Endodermal cell (in vitro differentiated cells): Measurements from ENCODE around the gene OPRPN. TPM values are rescaled to one million over a fixed set of nuclear protein-coding genes. Genes with fewer than 3 reads are reported as not detected.
A peak's percentile ranks its signal among the peaks of the same experiment; 100 is the strongest.

ENCODE experiments used
- DNase-seq: peaks from one replicate; pipeline ENCODE4 v3.0.0-alpha.2; 2017
- H3K27ac ChIP-seq: 2 replicates; pipeline ENCODE4 v1.5.1; 2013; ENCODE audit warnings: mild to moderate bottlenecking, low read depth, low read length, moderate library complexity
- H3K27me3 ChIP-seq: 2 replicates; pipeline ENCODE4 v1.6.1; 2013; ENCODE audit warnings: mild to moderate bottlenecking, low read length, moderate library complexity; ENCODE audit not compliant: insufficient read depth, control insufficient read depth, poor library complexity, severe bottlenecking
- H3K36me3 ChIP-seq: 2 replicates; pipeline ENCODE4 v1.7.0; 2013; ENCODE audit warnings: mild to moderate bottlenecking, low read length, moderate library complexity; ENCODE audit not compliant: control insufficient read depth, insufficient read depth
- H3K4me1 ChIP-seq: one replicate; pipeline ENCODE4 v1.7.0; 2013; ENCODE audit warnings: low read length; ENCODE audit not compliant: control insufficient read depth, insufficient read depth
- H3K4me3 ChIP-seq: 2 replicates; pipeline ENCODE4 v1.5.1; 2013; ENCODE audit warnings: mild to moderate bottlenecking, low read length, moderate library complexity
- H3K9ac ChIP-seq: 2 replicates; pipeline ENCODE4 v1.6.1; 2013; ENCODE audit warnings: mild to moderate bottlenecking, low read length, moderate library complexity; ENCODE audit not compliant: poor library complexity, severe bottlenecking; ENCODE audit errors: extremely low read depth
- H3K9me3 ChIP-seq: 2 replicates; pipeline ENCODE4 v1.6.1; 2013; ENCODE audit warnings: mild to moderate bottlenecking, low read length, moderate library complexity; ENCODE audit not compliant: control insufficient read depth
- H3K27ac Mint-ChIP-seq: 2 replicates; pipeline ENCODE4 v1.8.0; 2020; ENCODE audit warnings: mixed read lengths
- H3K27me3 Mint-ChIP-seq: 2 replicates; pipeline ENCODE4 v1.8.0; 2021; ENCODE audit warnings: mild to moderate bottlenecking, mixed read lengths; ENCODE audit not compliant: insufficient read depth
- H3K36me3 Mint-ChIP-seq: 2 replicates; pipeline ENCODE4 v1.8.0; 2020; ENCODE audit warnings: low read depth, mixed read lengths
- H3K4me1 Mint-ChIP-seq: 2 replicates; pipeline ENCODE4 v1.8.0; 2020; ENCODE audit warnings: mixed read lengths
- H3K4me3 Mint-ChIP-seq: 2 replicates; pipeline ENCODE4 v1.8.0; 2020; ENCODE audit warnings: mild to moderate bottlenecking, moderate library complexity, mixed read lengths
- H3K9me3 Mint-ChIP-seq: 2 replicates; pipeline ENCODE4 v1.8.0; 2020; ENCODE audit warnings: mild to moderate bottlenecking, mixed read lengths
- CTCF ChIP-seq: fragments of 200-600 bp; sonication (generic); conservative IDR thresholded peaks from 2 replicates; pipeline ENCODE4 v1.5.0; 2021; ENCODE audit warnings: antibody characterized with exemption, mild to moderate bottlenecking
- WGBS, 2 experiments: methylation state at CpG; one replicate each; pipeline versions ENCODE4 v1.1.5 to v1.1.7; 2013; ENCODE audit warnings: missing lambda C conversion rate in 2 of 2, mixed read lengths in 1 of 2; ENCODE audit not compliant: insufficient coverage in 1 of 2, insufficient read length in 1 of 2; 5-methylcytosine and 5-hydroxymethylcytosine counted together
- total RNA-seq, 2 donors: library from RNA; stranded (reverse); fragmentation: NEBNext Ultra II Directional in 1 of 2; extraction: Animal tissue kit (Norgen Biotek cat#: 25700) in 1 of 2; gene quantifications; 2 replicates in 1 of 2; 3 replicates in 1 of 2; pipeline ENCODE4 v1.2.1, GENCODE V29; 2021

OPRPN gene
- total RNA-seq, 2 donors from 2014 or later = not detected

GRCh38 chr4:70425306-70425705, 27.6 kb downstream of the OPRPN start:
- no peak overlapping the region for H3K4me3 Mint-ChIP-seq
- no peaks in the 10 kb centered on the region for H3K4me1 ChIP-seq
- H3K36me3 Mint-ChIP-seq = no peaks in the 10 kb centered on the region
- DNase-seq = no peak
- H3K4me3 ChIP-seq = no peak overlapping the region
- 60 to 93% methylated on average over 1 of the region's 1 CpG for WGBS, 2 experiments
- no peak overlapping the region for H3K9ac ChIP-seq
- peaks cover 7% of the 10 kb centered on the region for H3K27me3 Mint-ChIP-seq
- no peak overlapping the region for H3K27ac ChIP-seq
- H3K36me3 ChIP-seq = no peaks in the 10 kb centered on the region
- H3K27me3 ChIP-seq = no peaks in the 10 kb centered on the region
- peaks cover 31% of the 10 kb centered on the region for H3K9me3 Mint-ChIP-seq
- peaks cover 4% of the 10 kb centered on the region for H3K9me3 ChIP-seq
- no peaks in the 10 kb centered on the region for H3K4me1 Mint-ChIP-seq
- H3K27ac Mint-ChIP-seq = no peak overlapping the region
- TF ChIP-seq CTCF = no peak

DNA sequence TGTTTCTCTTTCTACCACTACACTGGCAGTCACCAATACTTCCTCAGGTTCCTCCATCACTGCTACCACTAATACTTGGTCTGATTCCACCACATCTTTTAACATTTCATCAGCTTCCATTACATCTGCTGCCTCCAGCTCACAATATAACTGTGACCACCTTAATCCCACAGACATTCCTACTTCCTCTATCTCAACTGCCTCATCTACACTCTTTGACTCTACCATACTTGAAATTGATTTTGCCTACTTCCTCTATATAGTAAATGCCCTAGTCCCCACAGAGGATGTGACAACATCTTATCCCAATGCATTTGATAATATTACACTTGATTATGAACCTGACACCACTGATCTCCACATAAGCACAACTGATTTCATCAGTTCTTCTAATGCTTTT, 29.0 kb downstream of the OPRPN start:
- H3K27ac ChIP-seq = no peak overlapping the region
- H3K4me1 ChIP-seq = no peaks in the 10 kb centered on the region
- H3K27me3 Mint-ChIP-seq = peaks cover 5% of the 10 kb centered on the region
- DNase-seq = no peak
- H3K27ac Mint-ChIP-seq = no peak overlapping the region
- no peaks in the 10 kb centered on the region for H3K36me3 ChIP-seq
- peaks cover 4% of the 10 kb centered on the region for H3K9me3 ChIP-seq
- peaks cover 27% of the 10 kb centered on the region for H3K9me3 Mint-ChIP-seq
- H3K27me3 ChIP-seq = no peaks in the 10 kb centered on the region
- H3K4me3 ChIP-seq = no peak overlapping the region
- no peaks in the 10 kb centered on the region for H3K4me1 Mint-ChIP-seq
- H3K9ac ChIP-seq = no peak overlapping the region
- H3K36me3 Mint-ChIP-seq = no peaks in the 10 kb centered on the region
- H3K4me3 Mint-ChIP-seq = no peak overlapping the region
- no peak for TF ChIP-seq CTCF

DNA sequence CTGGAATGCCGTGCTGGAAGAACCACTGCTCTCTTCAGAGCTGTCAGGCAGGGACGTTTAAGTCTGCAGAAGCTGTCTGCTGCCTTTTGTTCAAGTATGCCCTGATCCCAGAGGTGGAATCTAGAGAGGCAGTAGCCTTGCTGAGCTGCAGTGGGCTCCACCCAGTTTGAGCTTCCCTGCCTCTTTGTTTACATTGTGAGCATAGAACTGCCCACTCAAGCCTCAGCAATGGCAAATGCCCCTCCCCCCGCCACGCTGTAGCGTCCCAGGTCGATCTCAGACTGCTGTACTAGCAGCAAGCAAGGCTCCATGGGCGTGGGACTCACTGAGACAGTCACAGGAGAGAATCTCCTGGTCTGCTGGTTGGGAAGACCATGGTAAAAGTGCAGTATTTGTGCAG, 39.5 kb downstream of the OPRPN start:
- Mint-ChIP-seq H3K36me3 (no peaks in the 10 kb centered on the region), H3K4me1 (peaks cover 15% of the 10 kb centered on the region), H3K4me3 (no peak overlapping the region), H3K27me3 (no peaks in the 10 kb centered on the region), H3K27ac (no peak overlapping the region), H3K9me3 (peaks cover 4% of the 10 kb centered on the region)
- H3K4me1 ChIP-seq = no peaks in the 10 kb centered on the region
- WGBS, 2 experiments = 63% methylated on average over 7 of the region's 7 CpGs
- no peak for TF ChIP-seq CTCF
- no peak overlapping the region for H3K4me3 ChIP-seq
- H3K27me3 ChIP-seq = no peaks in the 10 kb centered on the region
- H3K9me3 ChIP-seq = no peaks in the 10 kb centered on the region
- peak; percentile 75 for DNase-seq
- H3K36me3 ChIP-seq = no peaks in the 10 kb centered on the region
- H3K27ac ChIP-seq = no peak overlapping the region
- no peak overlapping the region for H3K9ac ChIP-seq
